GM23248 (cell line): ENCODE results near the gene C1orf52. TPM values are rescaled to one million over a fixed set of nuclear protein-coding genes. Genes with fewer than 3 reads are reported as not detected.

Source experiments
- DNase-seq: peaks from one replicate; pipeline ENCODE4 v3.0.0-alpha.2; 2015
- H2AFZ ChIP-seq: fragments of 200-600 bp; sonication (generic); 2 replicates; pipeline ENCODE4 v1.6.1; 2016; ENCODE audit warnings: antibody characterized with exemption
- H3F3A ChIP-seq: fragments of 200-600 bp; sonication (generic); 2 replicates; pipeline ENCODE4 v1.6.1; 2016; ENCODE audit warnings: mild to moderate bottlenecking, antibody characterized with exemption, mixed run types; ENCODE audit not compliant: insufficient read depth
- H3K27ac ChIP-seq: fragments of 200-600 bp; sonication (generic); 2 replicates; pipeline ENCODE4 v1.5.1; 2016; ENCODE audit warnings: mild to moderate bottlenecking
- H3K27me3 ChIP-seq: fragments of 200-600 bp; sonication (generic); replicated peaks from 2 replicates; pipeline ENCODE4 v1.6.1; 2016; ENCODE audit warnings: mild to moderate bottlenecking; ENCODE audit not compliant: insufficient read depth
- H3K36me3 ChIP-seq: fragments of 200-600 bp; sonication (generic); 2 replicates; pipeline ENCODE4 v1.6.1; 2016; ENCODE audit warnings: low read depth, mild to moderate bottlenecking
- H3K4me1 ChIP-seq: fragments of 200-600 bp; sonication (generic); 2 replicates; pipeline ENCODE4 v1.6.1; 2016; ENCODE audit warnings: mild to moderate bottlenecking; ENCODE audit not compliant: insufficient read depth
- H3K4me2 ChIP-seq: fragments of 200-600 bp; sonication (generic); one replicate; pipeline ENCODE4 v1.6.1; 2016; ENCODE audit warnings: mild to moderate bottlenecking; ENCODE audit not compliant: unreplicated experiment
- H3K4me3 ChIP-seq: fragments of 200-600 bp; sonication (generic); 2 replicates; pipeline ENCODE4 v1.5.1; 2016; ENCODE audit warnings: mild to moderate bottlenecking
- H3K79me2 ChIP-seq: fragments of 200-600 bp; sonication (generic); 2 replicates; pipeline ENCODE4 v1.6.1; 2016; ENCODE audit warnings: mild to moderate bottlenecking; ENCODE audit not compliant: insufficient read depth
- H3K9ac ChIP-seq: fragments of 200-600 bp; sonication (generic); 2 replicates; pipeline ENCODE4 v1.6.1; 2016; ENCODE audit warnings: mild to moderate bottlenecking
- H3K9me2 ChIP-seq: fragments of 200-600 bp; sonication (generic); 2 replicates; pipeline ENCODE4 v1.6.1; 2016; ENCODE audit warnings: mixed run types, mild to moderate bottlenecking, moderate library complexity; ENCODE audit not compliant: insufficient read depth
- H3K9me3 ChIP-seq: fragments of 200-600 bp; sonication (generic); one replicate; pipeline ENCODE4 v1.6.1; 2017; ENCODE audit warnings: low read depth
- H4K20me1 ChIP-seq: fragments of 200-600 bp; sonication (generic); 2 replicates; pipeline ENCODE4 v1.6.0; 2016; ENCODE audit not compliant: insufficient read depth
- EZH2 ChIP-seq: fragments of 200-600 bp; sonication (generic); IDR thresholded peaks from 2 replicates; pipeline ENCODE4 v1.6.1; 2018; ENCODE audit warnings: antibody characterized with exemption, mild to moderate bottlenecking; ENCODE audit not compliant: insufficient read depth, poor library complexity, severe bottlenecking
- EZH2phosphoT487 ChIP-seq: fragments of 200-600 bp; sonication (generic); IDR thresholded peaks from 2 replicates; pipeline ENCODE4 v1.6.1; 2018; ENCODE audit warnings: antibody characterized with exemption, moderate library complexity, mild to moderate bottlenecking, low read depth; ENCODE audit not compliant: insufficient read depth
- WGBS, 2 experiments: methylation state at CpG; one replicate each; pipeline ENCODE4 v1.1.6; 2015 to 2017; ENCODE audit warnings: low lambda C conversion rate in 2 of 2, low coverage in 1 of 2; ENCODE audit errors: missing lambda C conversion rate in 2 of 2; 5-methylcytosine and 5-hydroxymethylcytosine counted together
- in situ Hi-C: fragments of 300-500 bp; cut with MboI; formaldehyde crosslinking; loops from 2 replicates; pipeline ENCODE4 v1.15.0; 2020
- polyA plus RNA-seq: library from polyadenylated mRNA; unstranded; fragments of >200 nt; fragmentation: Nextera tagmentation; extraction: Ambion mirVana; gene quantifications from 2 replicates; pipeline ENCODE4 v1.2.1, GENCODE V29; 2016
- small RNA-seq: library from RNA; depleted of rRNA; stranded (forward); fragments of <200 nt; gene quantifications from one replicate; pipeline ENCODE3, GENCODE V24; 2014; ENCODE audit warnings: low read depth, low replicate concordance
- total RNA-seq: library from RNA; depleted of rRNA; stranded (reverse); fragments of >200 nt; shearing (Covaris generic); gene quantifications from 2 replicates; pipeline ENCODE4 v1.2.3, GENCODE V29; 2014; rRNA removed

The C1orf52 gene
- total and polyA plus RNA-seq, 2 experiments from 2014 or later = 26.7 to 72.4 TPM

- peak overlapping the region; percentile 87 for H2AFZ ChIP-seq
- no peaks in the 10 kb centered on the region for H3K36me3 ChIP-seq
- H3K9me3 ChIP-seq = no peaks in the 10 kb centered on the region
- TF ChIP-seq EZH2phosphoT487 (no peak), EZH2 (no peak)
- WGBS, 2 experiments = 25% methylated on average over 14 of the region's 14 CpGs
- H3K79me2 ChIP-seq = no peaks in the 10 kb centered on the region
- H3K4me3 ChIP-seq = peak overlapping the region; percentile 84
- no peaks in the 10 kb centered on the region for H4K20me1 ChIP-seq
- no peaks in the 10 kb centered on the region for H3K9me2 ChIP-seq
- DNase-seq = peak; percentile 30
- H3K4me2 ChIP-seq = peak overlapping the region; percentile 81
- H3F3A ChIP-seq = peaks cover 32% of the 10 kb centered on the region
- in situ Hi-C loops = no loop called here
- H3K27ac ChIP-seq = no peak overlapping the region
- H3K4me1 ChIP-seq = peaks cover 48% of the 10 kb centered on the region
- H3K27me3 ChIP-seq = no peaks in the 10 kb centered on the region
- peak overlapping the region; percentile 78; the same call in 1 of the 2 replicates for H3K9ac ChIP-seq
Observed at GRCh38 chr1:85202092-85202863, 57.2 kb downstream of the C1orf52 start.

- Histone ChIP-seq H3K36me3 (no peaks in the 10 kb centered on the region), H3K4me1 (peaks cover 48% of the 10 kb centered on the region), H3K27me3 (no peaks in the 10 kb centered on the region), H3K4me2 (peak overlapping the region; percentile 81), H3K79me2 (no peaks in the 10 kb centered on the region), H3K27ac (no peak overlapping the region), H3K9me3 (no peaks in the 10 kb centered on the region), H3K9me2 (no peaks in the 10 kb centered on the region), H4K20me1 (no peaks in the 10 kb centered on the region), H3F3A (peaks cover 32% of the 10 kb centered on the region), H2AFZ (peak overlapping the region; percentile 87), H3K9ac (peak overlapping the region; percentile 78), H3K4me3 (peak overlapping the region; percentile 84)
- WGBS, 2 experiments = 1 to 2% methylated on average over 52 to 75 of the region's 81 CpGs
- in situ Hi-C loops = no loop called here
- peak; percentile 87 for DNase-seq
- TF ChIP-seq EZH2phosphoT487 = no peak
- TF ChIP-seq EZH2 = no peak
Observed at GRCh38 chr1:85201340-85202091, 57.9 kb downstream of the C1orf52 start.

- Histone ChIP-seq H3K79me2 (no peaks in the 10 kb centered on the region), H3K9me3 (no peaks in the 10 kb centered on the region), H3K9me2 (no peaks in the 10 kb centered on the region), H3K9ac (peak within 1 kb of the TSS; percentile 78), H2AFZ (peak within 1 kb of the TSS; percentile 87), H3K36me3 (no peaks in the 10 kb centered on the region), H3K4me2 (peak within 1 kb of the TSS; percentile 81), H3K4me3 (peak within 1 kb of the TSS; percentile 84), H4K20me1 (no peaks in the 10 kb centered on the region), H3K27ac (no peak within 1 kb of the TSS), H3K4me1 (peaks cover 48% of the 10 kb centered on the region), H3K27me3 (no peaks in the 10 kb centered on the region), H3F3A (peaks cover 34% of the 10 kb centered on the region)
- TF ChIP-seq EZH2phosphoT487 (no peak), EZH2 (no peak)
- in situ Hi-C loops = no loop called here
- 0 to 1% methylated on average over 70 to 75 of the region's 99 CpGs for WGBS, 2 experiments
- peak; percentile 76 for DNase-seq
Observed at GRCh38 chr1:85200463-85201339, 58.8 kb downstream of the C1orf52 start, which contains the start of gene SYDE2. TSS of gene SYDE2 (minus strand) at chr1:85201016. CDS start at chr1:85200996, 20 bp downstream.

Small RNA genes within 50 kb of the gene (small RNA-seq; reads per million reads assigned to genes)
- gene RF00019 = not detected

Other genes starting within 250 kb of the C1orf52 start
- gene MCOLN3, start 211.2 kb downstream of the C1orf52 start, total RNA-seq = 0.51 and 0.54 TPM in 2 replicates
- gene MCOLN3, start 211.2 kb downstream of the C1orf52 start, polyA plus RNA-seq = 0.77 and 1.0 TPM in 2 replicates
- gene SYDE2, start 58.6 kb downstream of the C1orf52 start, total RNA-seq = 4.8 and 6.7 TPM in 2 replicates
- gene SYDE2, start 58.6 kb downstream of the C1orf52 start, polyA plus RNA-seq = 1.4 TPM in 2 replicates
- 45.5 and 51.4 TPM in 2 replicates for gene BCL10, start 17.0 kb upstream of the C1orf52 start, total RNA-seq
- gene BCL10, start 17.0 kb upstream of the C1orf52 start, polyA plus RNA-seq = 70.7 and 74.2 TPM in 2 replicates
- gene DDAH1, start 205.5 kb upstream of the C1orf52 start, total RNA-seq = 162 and 168 TPM in 2 replicates
- gene DDAH1, start 205.5 kb upstream of the C1orf52 start, polyA plus RNA-seq = 234 and 238 TPM in 2 replicates